H9 (cell line): Measurements from ENCODE around the gene NENF. TPM values are rescaled to one million over a fixed set of nuclear protein-coding genes. Genes with fewer than 3 reads are reported as not detected.

Experiments
- DNase-seq: peaks from one replicate; pipeline ENCODE4 v3.0.0-alpha.2; 2017
- H2AFZ ChIP-seq: one replicate; pipeline ENCODE4 v1.6.1; 2013; ENCODE audit warnings: mild to moderate bottlenecking, low read length, control low read depth, moderate library complexity
- H2AK5ac ChIP-seq: 2 replicates; pipeline ENCODE4 v1.6.1; 2013; ENCODE audit warnings: low read length, control low read depth, mixed read lengths; ENCODE audit not compliant: insufficient read length
- H2BK120ac ChIP-seq: one replicate; pipeline ENCODE4 v1.6.1; 2013; ENCODE audit warnings: low read depth, mild to moderate bottlenecking, low read length, control low read depth, inconsistent platforms; ENCODE audit not compliant: poor library complexity, severe bottlenecking
- H2BK12ac ChIP-seq: 2 replicates; pipeline ENCODE4 v1.6.1; 2013; ENCODE audit warnings: low read length, control low read depth, mixed read lengths, low read depth; ENCODE audit not compliant: insufficient read length
- H2BK15ac ChIP-seq: 2 replicates; pipeline ENCODE4 v1.6.1; 2013; ENCODE audit warnings: low read depth, low read length, control low read depth
- H2BK20ac ChIP-seq: one replicate; pipeline ENCODE4 v1.6.1; 2013; ENCODE audit warnings: low read depth, mild to moderate bottlenecking, low read length, control low read depth, inconsistent platforms; ENCODE audit not compliant: poor library complexity, severe bottlenecking
- H2BK5ac ChIP-seq: 2 replicates; pipeline ENCODE4 v1.6.1; 2013; ENCODE audit warnings: low read length, control low read depth, mixed read lengths; ENCODE audit not compliant: insufficient read length
- H3K14ac ChIP-seq: 2 replicates; pipeline ENCODE4 v1.6.1; 2013; ENCODE audit warnings: low read length, control low read depth; ENCODE audit not compliant: insufficient read depth
- H3K18ac ChIP-seq: 2 replicates; pipeline ENCODE4 v1.6.1; 2013; ENCODE audit warnings: low read depth, mild to moderate bottlenecking, mixed read lengths, low read length, control low read depth; ENCODE audit not compliant: insufficient read length
- H3K23ac ChIP-seq: 2 replicates; pipeline ENCODE4 v1.6.1; 2013; ENCODE audit warnings: low read length, control low read depth, mixed read lengths, low read depth; ENCODE audit not compliant: insufficient read length
- H3K23me2 ChIP-seq: 2 replicates; pipeline ENCODE4 v1.6.1; 2013; ENCODE audit warnings: low read depth, mild to moderate bottlenecking, mixed read lengths, low read length, control low read depth; ENCODE audit not compliant: insufficient read length, poor library complexity, severe bottlenecking
- H3K27ac ChIP-seq: 2 replicates; pipeline ENCODE4 v1.5.1; 2013; ENCODE audit warnings: low read length, control low read depth, mixed read lengths, low read depth; ENCODE audit not compliant: insufficient read length
- H3K27me3 ChIP-seq: 2 replicates; pipeline ENCODE4 v1.6.1; 2013; ENCODE audit warnings: low read length, control low read depth, inconsistent platforms; ENCODE audit not compliant: insufficient read depth
- H3K4ac ChIP-seq: 2 replicates; pipeline ENCODE4 v1.6.1; 2013; ENCODE audit warnings: low read depth, mild to moderate bottlenecking, control low read depth, inconsistent platforms, low read length, moderate library complexity
- H3K4me1 ChIP-seq: 2 replicates; pipeline ENCODE4 v1.6.1; 2013; ENCODE audit warnings: low read length, control low read depth, inconsistent platforms; ENCODE audit not compliant: insufficient read depth
- H3K4me2 ChIP-seq: 2 replicates; pipeline ENCODE4 v1.6.1; 2013; ENCODE audit warnings: low read length, control low read depth, mixed read lengths; ENCODE audit not compliant: insufficient read length, insufficient read depth
- H3K56ac ChIP-seq: 2 replicates; pipeline ENCODE4 v1.6.1; 2013; ENCODE audit warnings: low read depth, mild to moderate bottlenecking, mixed read lengths, low read length, control low read depth; ENCODE audit not compliant: insufficient read length
- H3K79me1 ChIP-seq: 2 replicates; pipeline ENCODE4 v1.6.1; 2013; ENCODE audit warnings: low read depth, mild to moderate bottlenecking, moderate library complexity, low read length, control low read depth, inconsistent platforms; ENCODE audit not compliant: insufficient read depth, poor library complexity, severe bottlenecking
- H3K79me2 ChIP-seq: 2 replicates; pipeline ENCODE4 v1.6.1; 2013; ENCODE audit warnings: low read length, control low read depth, inconsistent platforms; ENCODE audit not compliant: insufficient read depth
- H3K9ac ChIP-seq: 2 replicates; pipeline ENCODE4 v1.6.1; 2013; ENCODE audit warnings: low read length, control low read depth, mixed read lengths; ENCODE audit not compliant: insufficient read length; ENCODE audit errors: extremely low read depth
- H3K9me3 ChIP-seq: one replicate; pipeline ENCODE4 v1.6.1; 2013; ENCODE audit warnings: low read depth, low read length, inconsistent platforms; ENCODE audit not compliant: control insufficient read depth
- H3T11ph ChIP-seq: one replicate; pipeline ENCODE4 v1.6.1; 2013; ENCODE audit warnings: mild to moderate bottlenecking, low read length, control low read depth, inconsistent platforms
- H4K20me1 ChIP-seq: one replicate; pipeline ENCODE4 v1.6.1; 2013; ENCODE audit not compliant: control insufficient read depth, insufficient read length, insufficient read depth
- H4K5ac ChIP-seq: 2 replicates; pipeline ENCODE4 v1.6.1; 2013; ENCODE audit warnings: low read depth, mild to moderate bottlenecking, mixed read lengths, low read length, control low read depth; ENCODE audit not compliant: insufficient read length
- H4K8ac ChIP-seq: replicated peaks from 2 replicates; pipeline ENCODE4 v1.6.1; 2013; ENCODE audit warnings: low read length, control low read depth, mixed read lengths, low read depth; ENCODE audit not compliant: insufficient read length
- H4K91ac ChIP-seq: 2 replicates; pipeline ENCODE4 v1.6.1; 2013; ENCODE audit warnings: low read depth, mild to moderate bottlenecking, moderate library complexity, mixed read lengths, low read length, control low read depth; ENCODE audit not compliant: insufficient read length
- H3K27ac Mint-ChIP-seq, 3 experiments: 2 replicates in 2 of 3; 3 replicates in 1 of 3; pipeline ENCODE4 v1.8.0; 2020 to 2021; ENCODE audit warnings: mixed read lengths in 3 of 3, mild to moderate bottlenecking in 1 of 3, moderate library complexity in 1 of 3
- H3K27me3 Mint-ChIP-seq: 2 replicates; pipeline ENCODE4 v1.8.0; 2021; ENCODE audit warnings: low read depth, mild to moderate bottlenecking, moderate library complexity, mixed read lengths
- H3K36me3 Mint-ChIP-seq, 3 experiments: 2 replicates in 2 of 3; 3 replicates in 1 of 3; pipeline ENCODE4 v1.8.0; 2020 to 2021; ENCODE audit warnings: low read depth in 3 of 3, mixed read lengths in 3 of 3; ENCODE audit not compliant: insufficient read depth in 1 of 3
- H3K4me1 Mint-ChIP-seq, 2 experiments: 2 replicates each; pipeline ENCODE4 v1.8.0; 2020; ENCODE audit warnings: mixed read lengths in 2 of 2
- H3K4me3 Mint-ChIP-seq, 2 experiments: 2 replicates in 1 of 2; 3 replicates in 1 of 2; pipeline ENCODE4 v1.8.0; 2020 to 2021; ENCODE audit warnings: mild to moderate bottlenecking in 2 of 2, mixed read lengths in 2 of 2, moderate library complexity in 1 of 2
- H3K9me3 Mint-ChIP-seq, 2 experiments: 2 replicates in 1 of 2; 3 replicates in 1 of 2; pipeline ENCODE4 v1.8.0; 2020; ENCODE audit warnings: mild to moderate bottlenecking in 2 of 2, mixed read lengths in 2 of 2, moderate library complexity in 1 of 2
- CTCF ChIP-seq: fragments of 200-600 bp; sonication (generic); conservative IDR thresholded peaks from 3 replicates; pipeline ENCODE4 v1.8.0; 2021; ENCODE audit warnings: antibody characterized with exemption, mild to moderate bottlenecking
- WGBS: extraction: QIAGEN DNeasy Blood & Tissue Kit; methylation state at CpG from one replicate; pipeline ENCODE4 v1.1.7; 2013; ENCODE audit warnings: missing lambda C conversion rate, low lambda C conversion rate, mixed read lengths; ENCODE audit not compliant: insufficient read length; ENCODE audit errors: extremely low coverage; 5-methylcytosine and 5-hydroxymethylcytosine counted together
- total RNA-seq: library from RNA; stranded (reverse); gene quantifications from 2 replicates; pipeline ENCODE4 v1.2.1, GENCODE V29; 2021

Gene NENF
- total RNA-seq, 1 experiment from 2014 or later, result 28.3 TPM

DNA sequence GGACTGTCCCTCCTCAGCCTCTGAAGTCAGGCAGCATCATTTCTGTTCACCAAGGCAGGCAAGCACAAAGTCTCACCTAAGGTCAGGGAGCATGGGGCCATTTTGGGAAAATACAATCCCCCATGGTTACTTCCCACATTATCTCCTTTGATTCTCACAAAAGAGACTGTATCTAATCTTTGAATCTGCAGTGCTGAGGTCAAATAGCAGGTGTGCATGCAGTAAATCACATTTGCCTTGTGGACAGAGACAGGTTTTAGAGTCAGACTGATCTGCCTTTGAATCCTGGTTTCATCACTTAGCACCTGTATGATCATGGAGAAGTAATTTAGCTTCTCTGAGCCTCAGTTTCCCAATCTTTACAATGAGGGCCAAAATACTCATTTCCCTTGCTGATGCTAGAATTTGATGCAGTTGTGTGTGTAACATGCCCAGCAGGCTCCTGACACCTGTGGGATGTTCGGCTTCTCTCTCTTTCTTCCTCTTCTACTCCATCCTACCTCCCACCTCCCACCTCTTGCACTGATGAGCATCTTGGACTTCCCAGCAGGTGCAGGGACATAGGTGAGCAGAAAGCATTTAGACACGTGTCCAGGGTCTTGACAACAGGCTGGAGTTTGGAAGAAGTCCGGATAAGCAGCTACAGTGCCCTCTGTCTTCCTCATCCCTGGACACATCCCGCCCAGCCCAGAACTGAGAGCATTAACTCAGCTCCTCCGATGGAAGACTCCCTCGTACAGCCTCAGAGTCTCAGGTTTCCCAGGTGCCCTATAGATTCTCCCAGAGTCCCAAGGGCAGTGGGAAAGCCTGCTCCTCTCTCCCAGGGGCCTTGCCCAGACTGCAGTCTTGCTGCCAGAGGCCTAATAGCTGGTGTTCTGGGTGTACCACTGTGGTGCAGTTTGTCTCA, 18.9 kb downstream of the NENF start:
- Mint-ChIP-seq H3K4me1 (peaks cover 0 to 7% of the 10 kb centered on the region in 2 experiments; a peak in 1 of 4 replicates), H3K36me3 (no peaks in the 10 kb centered on the region), H3K4me3 (no peak overlapping the region; a peak in 1 of 5 replicates), H3K9me3 (no peaks in the 10 kb centered on the region), H3K27ac (no peak overlapping the region), H3K27me3 (no peaks in the 10 kb centered on the region)
- no peak for TF ChIP-seq CTCF
- no peak overlapping the region for H4K8ac ChIP-seq
- H4K5ac ChIP-seq, result no peak overlapping the region
- no peaks in the 10 kb centered on the region for H3K23me2 ChIP-seq
- H2BK120ac ChIP-seq, result no peak overlapping the region
- H3K56ac ChIP-seq, result no peak overlapping the region
- DNase-seq, result no peak
- no peaks in the 10 kb centered on the region for H3K27me3 ChIP-seq
- no peak overlapping the region for H3K9ac ChIP-seq
- no peaks in the 10 kb centered on the region for H4K20me1 ChIP-seq
- H3K23ac ChIP-seq, result no peak overlapping the region
- no peaks in the 10 kb centered on the region for H3K9me3 ChIP-seq
- H3K14ac ChIP-seq, result no peak overlapping the region; the same call in 1 of the 2 replicates
- no peak overlapping the region for H2BK20ac ChIP-seq
- H3K4ac ChIP-seq, result no peak overlapping the region
- H3K4me1 ChIP-seq, result no peaks in the 10 kb centered on the region
- H2AK5ac ChIP-seq, result no peak overlapping the region
- H4K91ac ChIP-seq, result no peak overlapping the region
- H2BK15ac ChIP-seq, result no peak overlapping the region
- no peak overlapping the region for H3K4me2 ChIP-seq
- no peak overlapping the region for H2BK12ac ChIP-seq
- no peak overlapping the region for H2BK5ac ChIP-seq
- no peak overlapping the region for H3T11ph ChIP-seq
- no peak overlapping the region for H3K18ac ChIP-seq
- no peaks in the 10 kb centered on the region for H3K79me1 ChIP-seq
- no CpG with 5 or more reads among the region's 6 CpGs for WGBS
- no peak overlapping the region for H3K27ac ChIP-seq
- no peaks in the 10 kb centered on the region for H3K79me2 ChIP-seq
- H2AFZ ChIP-seq, result no peak overlapping the region
